Left renal pelvis (tissue), 4 donors: Measurements from ENCODE around the gene ACSL5. TPM values are rescaled to one million over a fixed set of nuclear protein-coding genes. Genes with fewer than 3 reads are reported as not detected.
"Not testable (repeated sequence)": the region's sequence is repeated elsewhere in the genome, so short reads cannot be mapped to it uniquely, and the experiment has no call there.

Experiments used
- DNase-seq, 4 donors: peaks; one replicate each; pipeline ENCODE4 v3.0.0-alpha.2; 2013; ENCODE audit warnings: low read depth in 4 of 4, low spot score in 3 of 4
- polyA plus RNA-seq, 4 donors: library from polyadenylated mRNA; unstranded; fragments of 120-200 nt; gene quantifications; one replicate each; pipeline ENCODE4 v1.2.1, GENCODE V29; 2013; ENCODE audit not compliant: insufficient read length in 4 of 4

Gene ACSL5
- polyA plus RNA-seq, 4 donors, result 3.2 to 5.9 (median 4.2) TPM

- DNase-seq, result no peak
Observed at GRCh38 chr10:112348759-112349158, 25.2 kb upstream of the ACSL5 start.

GRCh38 chr10:112349521-112350085 is 24.3 kb upstream of the ACSL5 start:
- DNase-seq, result no peak

- no peak for DNase-seq
Observed at GRCh38 chr10:112351146-112351545, 22.8 kb upstream of the ACSL5 start.

GRCh38 chr10:112352044-112352443 is 21.9 kb upstream of the ACSL5 start:
- DNase-seq, result no peak

GRCh38 chr10:112353046-112353445 is 20.9 kb upstream of the ACSL5 start:
- DNase-seq, result no peak

GRCh38 chr10:112356686-112357085 is 17.2 kb upstream of the ACSL5 start:
- DNase-seq, result no peak

- no peak for DNase-seq
Observed at GRCh38 chr10:112359606-112360307, 14.2 kb upstream of the ACSL5 start.

GRCh38 chr10:112360308-112361270 is 13.3 kb upstream of the ACSL5 start:
- DNase-seq, result no peak

GRCh38 chr10:112361951-112362751 is 11.8 kb upstream of the ACSL5 start:
- peak; percentile 12 to 18 (median 16) for DNase-seq

GRCh38 chr10:112362833-112363232 is 11.1 kb upstream of the ACSL5 start:
- DNase-seq, result no peak

- DNase-seq, result no peak
Observed at GRCh38 chr10:112363696-112364688, 9.9 kb upstream of the ACSL5 start.

GRCh38 chr10:112365014-112365432 is 8.9 kb upstream of the ACSL5 start:
- DNase-seq, result no peak

GRCh38 chr10:112365451-112365850 is 8.5 kb upstream of the ACSL5 start:
- no peak for DNase-seq

- DNase-seq, result no peak
Observed at GRCh38 chr10:112366992-112367391, 6.9 kb upstream of the ACSL5 start.

- DNase-seq, result no peak
Observed at GRCh38 chr10:112367516-112367915, 6.4 kb upstream of the ACSL5 start.

- DNase-seq, result no peak
Observed at GRCh38 chr10:112369495-112370423, 4.2 kb upstream of the ACSL5 start.

GRCh38 chr10:112370424-112370819 is 3.5 kb upstream of the ACSL5 start:
- no peak for DNase-seq

GRCh38 chr10:112371326-112371725 is 2.6 kb upstream of the ACSL5 start:
- DNase-seq, result not testable (repeated sequence)
